K562 (cell line): ENCODE results near the gene AMMECR1L. TPM values are rescaled to one million over a fixed set of nuclear protein-coding genes. Genes with fewer than 3 reads are reported as not detected.

ENCODE experiments used
- CBX2 ChIP-seq: fragments of 200-600 bp; sonication (generic); IDR thresholded peaks from one replicate; pipeline ENCODE4 v1.6.1; 2012; ENCODE audit warnings: mild to moderate bottlenecking, low read length, inconsistent platforms; ENCODE audit not compliant: insufficient read depth, poor library complexity, severe bottlenecking
- CGGBP1 ChIP-seq: fragments of 250-450 bp; sonication (Bioruptor Pico); IDR thresholded peaks from 2 replicates; pipeline ENCODE4 v1.9.0; 2021; ENCODE audit warnings: mild to moderate bottlenecking
- IFI16 ChIP-seq: fragments of 250-450 bp; sonication (Bioruptor Pico); IDR thresholded peaks from 2 replicates; pipeline ENCODE4 v2.1.2; 2022; ENCODE audit warnings: mild to moderate bottlenecking, inconsistent platforms
- MGA ChIP-seq: fragments of 450-650 bp; IDR thresholded peaks from 2 replicates; pipeline ENCODE4 v1.6.1; 2016; ENCODE audit warnings: mild to moderate bottlenecking, moderate library complexity
- MLX ChIP-seq, 2 experiments: fragments of 450-650 bp in 1 of 2; sonication (generic) in 1 of 2; formaldehyde crosslinking; conservative IDR thresholded peaks; 2 replicates each; pipeline versions ENCODE4 v1.4.0 to v1.8.1; 2020 to 2022; ENCODE audit warnings: mild to moderate bottlenecking in 1 of 2, missing genetic modification reagents in 1 of 2
- RAD51 ChIP-seq: fragments of 450-650 bp; IDR thresholded peaks from 2 replicates; pipeline ENCODE4 v1.7.1; 2016; ENCODE audit warnings: low read depth, mild to moderate bottlenecking, borderline replicate concordance
- SPI1 ChIP-seq: IDR thresholded peaks from 2 replicates; pipeline ENCODE4 v1.6.1; 2011; ENCODE audit warnings: low read depth, low read length, control low read depth, borderline replicate concordance
- STAG1 ChIP-seq: sonication (generic); formaldehyde crosslinking; IDR thresholded peaks from 2 replicates; pipeline ENCODE4 v1.5.0; 2020; ENCODE audit warnings: missing genetic modification reagents, borderline replicate concordance
- ZNF398 ChIP-seq: fragments of 250-450 bp; sonication (Bioruptor Pico); IDR thresholded peaks from 2 replicates; pipeline ENCODE4 v1.8.0; 2021; ENCODE audit warnings: moderate library complexity, mild to moderate bottlenecking, inconsistent platforms
- ZNF707 ChIP-seq: fragments of 250-450 bp; sonication (Bioruptor Pico); conservative IDR thresholded peaks from 2 replicates; pipeline ENCODE4 v1.8.0; 2022; ENCODE audit warnings: inconsistent platforms, mild to moderate bottlenecking, moderate library complexity
- polyA plus RNA-seq, 8 experiments: library from polyadenylated mRNA; depleted of rRNA in 4 of 8; stranded (reverse) in 5 of 8; unstranded in 3 of 8; fragments of >200 nt; fragmentation: Nextera tagmentation in 2 of 8; fragmentation: Illumina TruSeq in 1 of 8; extraction: Ambion mirVana in 2 of 8; extraction: Trizol in 1 of 8; gene quantifications; 2 replicates each; pipeline versions ENCODE4 v1.2.1 to v1.2.3, GENCODE V29; 2011 to 2014; ENCODE audit warnings: inconsistent platforms in 1 of 8, missing spikeins in 1 of 8
- total RNA-seq, 7 experiments: library from RNA; depleted of rRNA in 6 of 7; stranded (reverse); fragments of >200 nt in 6 of 7; fragmentation: Illumina TruSeq in 2 of 7; extraction: Trizol in 2 of 7; gene quantifications; 2 replicates each; pipeline versions ENCODE4 v1.2.1 to v1.2.3, GENCODE V29; 2011 to 2021; ENCODE audit warnings: low replicate concordance in 1 of 7
- TF ChIP-seq, protein P1 (sequence below), 2 experiments: fragments of 450-650 bp; conservative IDR thresholded peaks; 2 replicates each; pipeline ENCODE4 v1.6.1; 2017; ENCODE audit warnings: mild to moderate bottlenecking in 2 of 2, moderate library complexity in 2 of 2

The AMMECR1L gene
- total and polyA plus RNA-seq, 9 of the 15 experiments (the other 6 are each of a cell fraction or from before 2014, with no cell fraction given), result 3.7 to 15.3 (median 9.1) TPM

DNA sequence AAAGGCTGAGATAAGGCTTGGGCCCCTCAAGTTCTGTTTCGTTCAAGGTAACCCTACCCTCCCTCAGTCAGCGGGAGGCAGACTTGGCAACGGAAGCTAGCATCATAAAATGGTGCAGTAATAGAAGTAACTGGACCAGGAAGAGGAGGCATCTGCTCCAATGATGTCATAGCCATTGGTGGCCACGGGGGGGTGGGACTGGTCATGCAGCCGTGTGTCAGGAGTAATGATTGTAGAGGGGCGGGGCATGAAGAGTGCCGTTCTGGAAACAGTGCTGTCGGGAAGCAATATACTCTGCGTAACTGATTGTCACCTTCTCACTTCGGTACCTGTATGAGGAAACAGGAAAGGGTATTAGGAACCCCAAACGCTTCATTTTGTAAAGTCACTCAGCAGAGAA, 20.9 kb downstream of the AMMECR1L start (continued):
- TF ChIP-seq MGA, result no peak
- TF ChIP-seq SPI1, result no peak
- no peak for TF ChIP-seq IFI16
- TF ChIP-seq ZNF707, result no peak
- TF ChIP-seq ZNF398 (CRISPR knock-in tag), result no peak
- TF ChIP-seq CBX2, result no peak
- no peak for TF ChIP-seq RAD51
- no peak for TF ChIP-seq CGGBP1 (CRISPR knock-in tag)
- TF ChIP-seq, protein P1, sequence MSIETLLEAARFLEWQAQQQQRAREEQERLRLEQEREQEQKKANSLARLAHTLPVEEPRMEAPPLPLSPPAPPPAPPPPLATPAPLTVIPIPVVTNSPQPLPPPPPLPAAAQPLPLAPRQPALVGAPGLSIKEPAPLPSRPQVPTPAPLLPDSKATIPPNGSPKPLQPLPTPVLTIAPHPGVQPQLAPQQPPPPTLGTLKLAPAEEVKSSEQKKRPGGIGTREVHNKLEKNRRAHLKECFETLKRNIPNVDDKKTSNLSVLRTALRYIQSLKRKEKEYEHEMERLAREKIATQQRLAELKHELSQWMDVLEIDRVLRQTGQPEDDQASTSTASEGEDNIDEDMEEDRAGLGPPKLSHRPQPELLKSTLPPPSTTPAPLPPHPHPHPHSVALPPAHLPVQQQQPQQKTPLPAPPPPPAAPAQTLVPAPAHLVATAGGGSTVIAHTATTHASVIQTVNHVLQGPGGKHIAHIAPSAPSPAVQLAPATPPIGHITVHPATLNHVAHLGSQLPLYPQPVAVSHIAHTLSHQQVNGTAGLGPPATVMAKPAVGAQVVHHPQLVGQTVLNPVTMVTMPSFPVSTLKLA (conservative IDR thresholded peaks at IDR 0.05), result peak in 1 of 2 experiments; percentile 53; a peak in 3 of 4 replicates
- TF ChIP-seq STAG1, result no peak
- TF ChIP-seq MLX (CRISPR knock-in tag; conservative IDR thresholded peaks at IDR 0.05), result no peak
